Fibroblast of skin of right quadriceps (primary cell): ENCODE data around the gene CCDC177.
"Not testable (repeated sequence)": the region's sequence is repeated elsewhere in the genome, so short reads cannot be mapped to it uniquely, and the experiment has no call there.

ENCODE experiments used
- DNase-seq: peaks from one replicate; pipeline ENCODE4 v3.0.0-alpha.2; 2013

Gene CCDC177

GRCh38 chr14:69599431-69599830, 24.8 kb upstream of the CCDC177 start:
- DNase-seq, result not testable (repeated sequence)

DNA sequence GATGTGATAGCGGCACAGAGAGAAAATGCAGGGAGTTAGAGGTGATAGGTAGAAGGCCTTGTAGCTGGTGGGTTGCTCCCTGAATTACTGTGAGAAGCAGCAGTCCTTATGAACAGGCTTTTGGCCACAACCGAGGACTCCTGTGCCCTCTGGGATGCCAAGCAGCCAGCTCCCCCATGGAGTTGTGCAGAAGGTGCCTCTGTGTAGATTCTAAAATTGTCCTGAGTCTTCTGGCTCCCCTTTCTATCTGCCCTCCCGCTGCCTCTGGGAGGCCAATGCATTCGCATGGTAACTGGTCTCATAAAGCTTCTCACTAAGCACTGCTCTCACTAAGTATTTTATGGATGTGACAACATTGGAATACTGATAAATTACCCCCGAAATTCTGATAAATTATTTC, 20.7 kb upstream of the CCDC177 start:
- DNase-seq, result no peak

- DNase-seq, result peak; percentile 31
Observed at GRCh38 chr14:69594846-69595245, 20.2 kb upstream of the CCDC177 start.

DNA sequence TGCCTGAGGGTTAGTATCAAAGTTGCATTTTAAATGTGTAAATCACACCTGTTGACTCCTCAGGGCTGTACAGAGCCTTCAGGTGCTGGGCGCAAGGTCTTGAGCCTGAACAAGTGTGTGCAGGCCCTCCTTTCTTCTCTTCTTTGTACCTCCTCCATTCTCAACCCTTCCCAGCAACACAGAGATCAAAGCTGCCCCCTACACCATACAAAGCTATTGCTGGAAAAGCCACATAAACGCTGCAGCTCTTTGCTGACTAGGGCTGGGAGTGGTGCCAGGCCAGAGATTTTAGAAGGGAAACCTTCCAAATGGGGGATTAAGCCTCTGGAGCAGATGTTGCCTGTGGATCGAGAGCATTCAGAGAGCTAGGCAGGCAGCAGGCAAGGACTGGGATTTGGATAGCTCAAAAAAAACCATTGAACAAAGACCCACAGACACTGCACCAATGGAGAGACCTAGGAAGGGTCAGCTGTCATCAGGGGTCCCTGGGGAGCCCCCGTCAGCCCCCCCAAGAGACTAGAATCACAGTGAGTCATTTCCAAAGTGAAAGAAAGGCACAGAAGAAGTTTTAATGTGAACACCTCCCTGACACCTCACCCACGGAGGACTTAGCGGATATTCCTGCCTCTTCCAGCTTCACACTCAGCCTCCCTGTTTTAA, 18.5 kb upstream of the CCDC177 start:
- peak; percentile 88 for DNase-seq

DNA sequence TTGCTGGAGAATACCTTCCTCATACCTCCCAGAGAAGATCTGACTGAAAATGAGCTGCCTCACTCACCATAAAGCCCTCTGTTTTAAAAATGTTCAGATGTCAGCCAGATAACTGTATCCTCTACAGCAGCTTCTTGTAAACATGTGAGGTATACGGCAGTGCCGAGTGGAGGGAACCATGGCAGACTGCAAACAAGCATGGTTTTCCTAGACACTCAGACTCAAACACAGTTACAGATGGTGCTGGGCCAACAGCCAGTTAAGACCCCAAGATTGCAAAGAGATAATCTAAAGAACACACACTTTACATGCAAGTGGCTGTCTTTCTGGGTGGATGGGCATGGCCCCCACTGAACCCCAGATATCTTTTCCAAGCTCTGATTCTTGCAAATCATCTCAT, 16.6 kb upstream of the CCDC177 start:
- no peak for DNase-seq

GRCh38 chr14:69587389-69587788, 12.7 kb upstream of the CCDC177 start:
- no peak for DNase-seq

DNA sequence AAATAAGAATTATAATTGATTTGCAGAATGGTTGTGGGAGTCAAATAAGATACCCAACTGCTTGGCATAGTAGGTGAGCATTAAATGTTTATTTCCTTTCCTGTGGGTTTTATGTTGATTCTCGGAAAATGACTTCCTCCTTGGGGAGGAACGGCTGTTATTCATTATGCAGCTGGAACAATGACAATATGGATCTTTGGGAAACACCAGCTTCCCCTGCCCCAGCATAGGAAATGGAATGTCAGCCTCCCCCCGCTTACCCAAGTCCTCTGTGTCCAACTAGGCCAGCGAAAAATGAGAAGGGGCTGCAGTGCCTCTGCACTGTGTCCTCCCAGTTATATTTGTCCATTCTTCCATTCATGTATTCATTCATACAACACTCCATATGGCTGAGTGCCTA, 11.7 kb upstream of the CCDC177 start:
- peak; percentile 64 for DNase-seq

DNA sequence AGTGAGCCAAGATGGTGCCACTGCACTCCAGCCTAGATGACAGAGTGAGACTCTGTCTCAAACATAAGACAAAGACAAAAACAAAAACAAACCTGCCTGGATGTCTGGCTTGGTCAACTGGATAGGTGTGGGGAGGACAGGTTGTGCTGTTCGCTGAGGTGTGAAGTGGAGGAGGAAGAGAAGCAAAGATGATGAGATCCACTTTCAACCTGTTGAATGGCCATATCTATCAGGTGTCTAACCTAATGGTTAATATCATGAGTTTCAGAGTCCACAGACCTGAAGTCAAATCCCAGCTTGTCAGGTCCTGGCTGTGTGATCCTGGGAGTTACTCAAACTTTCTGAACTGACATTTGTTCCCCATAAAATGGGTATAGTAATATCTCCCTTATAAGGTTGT, 9.7 kb upstream of the CCDC177 start:
- DNase-seq, result no peak

DNA sequence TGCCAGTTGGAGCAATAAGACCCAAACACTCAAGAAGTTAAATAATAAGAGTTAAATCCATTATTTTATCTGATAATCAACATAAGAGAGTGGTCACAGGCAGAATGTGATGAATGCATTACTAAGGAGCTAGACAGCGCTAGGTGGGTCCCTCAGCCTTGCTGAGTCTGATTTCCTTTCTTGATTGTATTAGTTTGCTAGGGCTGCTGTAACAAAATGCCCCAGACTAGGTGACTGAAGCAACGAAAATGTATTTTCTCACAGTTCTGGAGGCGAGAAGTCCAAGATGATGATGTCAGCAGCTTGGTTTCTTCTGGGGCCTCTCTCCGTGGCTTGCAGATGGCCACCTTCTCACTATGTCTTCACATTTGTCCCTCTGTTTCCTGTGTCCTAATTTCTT, 8.2 kb upstream of the CCDC177 start:
- no peak for DNase-seq

GRCh38 chr14:69582212-69582611, 7.5 kb upstream of the CCDC177 start:
- peak; percentile 68 for DNase-seq

DNA sequence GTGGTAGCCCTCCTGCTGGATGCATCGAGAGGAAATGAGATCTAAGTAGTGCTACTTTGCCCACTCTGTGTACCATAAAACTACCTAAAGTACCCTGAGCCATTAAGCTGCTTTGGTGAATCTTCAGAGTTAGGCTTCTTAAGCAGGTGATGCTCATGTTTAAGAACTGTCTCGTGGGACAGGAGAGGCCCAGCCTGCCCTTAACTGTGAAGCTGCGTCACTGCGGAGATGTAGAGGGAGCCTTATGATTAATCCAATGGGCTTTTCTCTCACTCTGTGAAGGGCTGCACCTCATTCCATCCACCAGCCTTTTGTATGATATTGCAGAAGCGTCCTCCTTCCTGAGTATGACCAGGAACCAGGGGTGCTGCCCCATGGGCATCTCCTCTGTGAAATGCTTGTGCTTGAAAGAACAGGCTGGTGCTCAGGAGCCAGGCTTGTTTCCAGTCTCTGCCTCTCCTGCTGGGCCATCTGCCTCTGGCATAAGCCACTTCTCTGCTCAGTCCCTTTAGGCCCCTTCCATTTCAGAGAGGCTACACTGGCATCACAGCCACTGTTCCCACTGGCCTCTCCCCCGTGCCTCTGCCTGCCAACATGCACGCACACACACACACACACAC, 6.8 kb upstream of the CCDC177 start:
- no peak for DNase-seq

DNA sequence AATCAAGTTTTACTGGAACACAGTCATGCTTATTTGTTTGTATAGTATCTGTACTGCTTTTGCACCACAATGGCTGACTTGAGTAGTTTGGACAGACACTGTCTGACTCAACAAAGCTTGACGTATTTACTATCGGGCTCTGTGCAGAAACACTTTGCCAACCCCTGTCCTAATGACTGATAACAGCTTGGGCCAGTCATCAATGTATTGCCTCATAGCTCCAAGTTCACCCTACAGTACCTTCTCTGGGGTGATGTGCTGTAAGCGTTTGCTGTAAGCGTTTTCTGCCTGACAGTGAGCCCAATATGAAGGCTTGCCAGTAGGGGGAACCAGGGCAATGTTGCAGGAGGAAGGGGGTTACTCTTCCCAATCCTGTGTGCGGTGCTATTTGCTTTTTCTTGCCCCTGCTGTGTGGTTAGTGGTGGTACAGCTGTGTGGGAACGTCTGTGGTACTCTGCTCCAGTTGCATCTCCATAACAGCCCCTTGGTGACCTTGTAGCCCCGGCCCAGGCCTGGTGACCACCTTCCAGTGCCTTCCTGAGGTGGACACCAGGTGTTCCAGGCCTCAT, 5.4 kb upstream of the CCDC177 start:
- DNase-seq, result peak; percentile 83

- DNase-seq, result no peak
Observed at GRCh38 chr14:69579476-69579875, 4.8 kb upstream of the CCDC177 start.

DNA sequence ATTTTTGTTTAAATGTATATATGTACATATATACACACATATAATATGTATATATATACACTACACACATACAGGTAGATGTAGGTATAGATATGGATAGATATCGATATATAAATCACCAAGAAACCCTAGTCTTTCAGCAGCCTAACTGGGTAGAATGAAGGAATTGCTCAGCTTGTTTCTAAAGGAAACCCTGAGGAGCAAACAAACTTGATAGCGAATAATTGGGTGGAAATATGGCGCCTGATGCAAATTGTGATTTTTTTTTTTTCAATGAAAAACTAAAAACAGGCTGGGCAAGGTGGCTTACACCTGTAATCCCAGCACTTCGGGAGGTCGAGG, 254 bp upstream of the CCDC177 start:
- DNase-seq, result no peak

GRCh38 chr14:69573831-69574262, 824 bp downstream of the CCDC177 start:
- DNase-seq, result no peak

DNA sequence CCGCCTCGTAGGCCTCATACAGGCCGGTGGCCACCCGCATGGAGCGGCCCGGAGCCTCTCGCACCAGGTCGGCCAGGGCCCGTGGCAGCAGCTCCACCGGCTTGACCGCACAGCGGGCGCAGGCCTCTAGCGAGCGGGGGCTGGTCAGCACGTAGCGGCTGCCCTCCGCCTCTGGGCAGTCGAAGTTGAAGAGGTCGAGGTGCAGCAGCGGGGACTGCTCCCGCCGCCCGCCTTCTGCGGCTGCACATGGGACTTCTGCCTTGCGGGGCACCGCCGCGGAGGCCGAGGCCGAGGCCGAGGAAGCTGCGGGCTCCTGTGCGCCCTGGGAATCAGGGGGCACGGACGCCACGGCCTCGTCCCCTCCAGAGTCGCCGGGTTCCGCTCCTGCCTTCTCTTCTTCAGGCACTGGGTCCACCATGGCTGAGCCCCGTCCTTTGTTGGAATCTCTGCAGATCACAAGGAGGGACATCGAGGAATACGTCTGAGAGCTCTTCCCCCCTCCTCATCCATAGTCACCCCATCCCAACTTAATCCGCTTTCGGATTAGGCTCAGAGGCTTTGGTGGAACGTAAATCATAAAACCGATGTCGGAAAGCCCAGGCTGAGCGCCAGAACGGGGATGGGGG, 1.4 kb downstream of the CCDC177 start:
- no peak for DNase-seq

DNA sequence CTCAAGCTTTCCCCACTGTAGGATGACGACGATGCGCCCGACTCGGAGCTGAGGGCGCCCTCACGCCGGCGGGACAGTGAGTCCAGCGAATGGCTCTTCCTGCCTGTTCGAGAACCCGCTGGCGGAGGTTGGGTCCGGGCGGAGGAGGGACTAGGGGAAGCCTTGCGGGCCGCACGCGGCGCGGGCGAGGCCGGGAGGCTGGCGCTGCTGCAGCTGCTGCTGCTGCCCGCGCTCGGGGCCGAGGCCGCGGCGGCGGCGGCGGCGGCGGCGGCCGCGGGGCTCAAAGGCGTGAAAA, 1.9 kb downstream of the CCDC177 start:
- no peak for DNase-seq

- DNase-seq, result peak; percentile 20
Observed at GRCh38 chr14:69572030-69572840, 2.4 kb downstream of the CCDC177 start.

- no peak for DNase-seq
Observed at GRCh38 chr14:69571449-69572029, 3.1 kb downstream of the CCDC177 start.

GRCh38 chr14:69570836-69571330, 3.8 kb downstream of the CCDC177 start:
- no peak for DNase-seq

- DNase-seq, result no peak
Observed at GRCh38 chr14:69569859-69570258, 4.8 kb downstream of the CCDC177 start.

DNA sequence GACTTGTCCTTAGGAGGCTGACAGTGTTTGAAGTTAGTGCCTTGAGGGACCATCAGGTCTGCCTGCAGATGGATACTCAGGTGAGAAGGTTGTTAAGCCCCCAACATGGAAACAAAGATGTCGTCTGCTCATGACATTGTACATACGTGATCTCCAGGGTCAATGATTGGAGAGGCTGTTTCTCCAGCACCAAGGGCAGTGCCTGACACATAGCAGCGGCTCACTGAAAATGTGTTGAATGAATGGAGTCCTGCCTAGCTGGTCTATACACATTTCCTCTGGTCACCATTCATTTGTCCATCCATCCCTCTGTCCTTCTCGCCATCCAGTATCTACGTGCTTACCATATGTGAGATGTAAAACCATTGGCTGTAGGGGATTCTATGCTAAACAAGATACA, 7.1 kb downstream of the CCDC177 start:
- no peak for DNase-seq

- DNase-seq, result no peak
Observed at GRCh38 chr14:69561893-69562292, 12.8 kb downstream of the CCDC177 start.
